Activated T-cell treated with anti-CD3 and anti-CD28 coated beads, Interleukin-2, amount 50 U/mL, for 72 hours (primary cell): Measurements from ENCODE around the gene COMMD8. TPM values are rescaled to one million over a fixed set of nuclear protein-coding genes. Genes with fewer than 3 reads are reported as not detected.

ENCODE experiments used
- ATAC-seq, 2 donors: fragments of 150-1000 bp; cut with Tn5 transposase; replicated peaks in 1 of 2; 2 replicates each; pipeline ENCODE4 v1.10.0; 2021; ENCODE audit warnings: moderate library complexity in 2 of 2, mild to moderate bottlenecking in 1 of 2
- DNase-seq, 2 donors: peaks; one replicate each; pipeline ENCODE4 v3.0.0; 2021 to 2022; ENCODE audit warnings: mixed read lengths in 1 of 2
- H3K27ac Mint-ChIP-seq: one replicate; pipeline ENCODE4 v1.8.0; 2022; ENCODE audit warnings: mild to moderate bottlenecking, moderate library complexity, mixed read lengths
- H3K27me3 Mint-ChIP-seq: one replicate; pipeline ENCODE4 v1.8.0; 2022; ENCODE audit warnings: low read depth, mixed read lengths
- H3K36me3 Mint-ChIP-seq, 2 donors: one replicate each; pipeline ENCODE4 v1.8.0; 2022; ENCODE audit warnings: mixed read lengths in 2 of 2, mild to moderate bottlenecking in 1 of 2; ENCODE audit not compliant: insufficient read depth in 2 of 2
- H3K4me1 Mint-ChIP-seq: one replicate; pipeline ENCODE4 v1.8.0; 2022; ENCODE audit warnings: low read depth, mixed read lengths
- H3K4me3 Mint-ChIP-seq, 2 donors: one replicate each; pipeline ENCODE4 v1.8.0; 2022; ENCODE audit warnings: mild to moderate bottlenecking in 2 of 2, mixed read lengths in 2 of 2, moderate library complexity in 2 of 2
- H3K9me3 Mint-ChIP-seq, 2 donors: one replicate each; pipeline ENCODE4 v1.8.0; 2022; ENCODE audit warnings: mixed read lengths in 2 of 2
- total RNA-seq, 2 donors: library from RNA; stranded (reverse); gene quantifications; one replicate each; pipeline ENCODE4 v1.2.3, GENCODE V29; 2022

COMMD8 gene
- total RNA-seq, 2 donors from 2014 or later: 14.1 to 21.6 TPM

GRCh38 chr4:47410271-47410670, 53.2 kb downstream of the COMMD8 start:
- H3K36me3 Mint-ChIP-seq: no peaks in the 10 kb centered on the region
- H3K4me1 Mint-ChIP-seq: no peaks in the 10 kb centered on the region
- H3K27me3 Mint-ChIP-seq: peaks cover 26% of the 10 kb centered on the region
- no peak overlapping the region for H3K4me3 Mint-ChIP-seq
- ATAC-seq: no peak
- H3K9me3 Mint-ChIP-seq: no peaks in the 10 kb centered on the region
- H3K27ac Mint-ChIP-seq: no peak overlapping the region
- no peak for DNase-seq

- DNase-seq (no peak), ATAC-seq (no peak)
- no peaks in the 10 kb centered on the region for H3K9me3 Mint-ChIP-seq
- H3K36me3 Mint-ChIP-seq: no peaks in the 10 kb centered on the region
- H3K4me3 Mint-ChIP-seq: no peak overlapping the region
- no peak overlapping the region for H3K27ac Mint-ChIP-seq
- peaks cover 20% of the 10 kb centered on the region for H3K27me3 Mint-ChIP-seq
- no peaks in the 10 kb centered on the region for H3K4me1 Mint-ChIP-seq
Observed at GRCh38 chr4:47406408-47406807, 57.1 kb downstream of the COMMD8 start.

Other genes with a start within 250 kb of the COMMD8 start
- gene ATP10D, start 21.6 kb upstream of the COMMD8 start, total RNA-seq: 1 to 10 TPM; 3.0 TPM